DMS53 (cell line): ENCODE results near the gene GOLGA3.
A peak's percentile ranks its signal among the peaks of the same experiment; 100 is the strongest.
"Not testable (repeated sequence)": the region's sequence is repeated elsewhere in the genome, so short reads cannot be mapped to it uniquely, and the experiment has no call there.

Source experiments
- DNase-seq: peaks from one replicate; lab custom pipeline; 2025; lab: John Stamatoyannopoulos, UW

GOLGA3 gene

GRCh38 chr12:132779781-132780353 lies 48.8 kb downstream of the GOLGA3 start:
- DNase-seq = no peak

GRCh38 chr12:132777614-132778013 lies 51.1 kb downstream of the GOLGA3 start:
- DNase-seq = no peak

- no peak for DNase-seq
Observed at GRCh38 chr12:132776816-132777568, 51.7 kb downstream of the GOLGA3 start.

GRCh38 chr12:132776230-132776625 lies 52.4 kb downstream of the GOLGA3 start:
- not testable (repeated sequence) for DNase-seq

- DNase-seq = no peak
Observed at GRCh38 chr12:132775502-132776229, 53.0 kb downstream of the GOLGA3 start.

- no peak for DNase-seq
Observed at GRCh38 chr12:132774646-132775275, 53.9 kb downstream of the GOLGA3 start.

GRCh38 chr12:132774159-132774558 lies 54.5 kb downstream of the GOLGA3 start:
- DNase-seq = no peak

- no peak for DNase-seq
Observed at GRCh38 chr12:132773077-132773955, 55.4 kb downstream of the GOLGA3 start.

- DNase-seq = no peak
Observed at GRCh38 chr12:132772606-132773005, 56.1 kb downstream of the GOLGA3 start.

GRCh38 chr12:132771126-132771838 lies 57.4 kb downstream of the GOLGA3 start:
- DNase-seq = no peak

GRCh38 chr12:132766380-132767085 lies 62.1 kb downstream of the GOLGA3 start:
- no peak for DNase-seq

GRCh38 chr12:132765361-132765760 lies 63.3 kb downstream of the GOLGA3 start:
- no peak for DNase-seq

- no peak for DNase-seq
Observed at GRCh38 chr12:132764231-132764630, 64.4 kb downstream of the GOLGA3 start.

- peak; percentile 97 for DNase-seq
Observed at GRCh38 chr12:132761921-132762583, 66.6 kb downstream of the GOLGA3 start.

- peak; percentile 80 for DNase-seq
Observed at GRCh38 chr12:132761032-132761920, 67.4 kb downstream of the GOLGA3 start, which contains the start of gene ANKLE2. Gene ANKLE2, minus strand, starts transcription at chr12:132761832. Its CDS starts 34 bp downstream, at chr12:132761798.

- no peak for DNase-seq
Observed at GRCh38 chr12:132759359-132759758, 69.3 kb downstream of the GOLGA3 start.

- DNase-seq = not testable (repeated sequence)
Observed at GRCh38 chr12:132758825-132759224, 69.8 kb downstream of the GOLGA3 start.

- DNase-seq = no peak
Observed at GRCh38 chr12:132754160-132754932, 74.3 kb downstream of the GOLGA3 start.
